ENCODE measurements around the gene STMND1.

STMND1 gene

GRCh38 chr6:17144016-17144415 is 42.2 kb downstream of the STMND1 start:
- Histone ChIP-seq H3K9me3 (ENCODE audit: control insufficient read depth, low read length) (no peaks in the 10 kb centered on the region), H3K4me1 (ENCODE audit: control insufficient read depth, insufficient read depth, low read length) (no peaks in the 10 kb centered on the region), H3K9ac (ENCODE audit: low read length) (no peak overlapping the region), H3K36me3 (ENCODE audit: control insufficient read depth, insufficient read depth, low read length) (no peaks in the 10 kb centered on the region), H3K4me3 (ENCODE audit: low read length) (no peak overlapping the region), H3K27me3 (ENCODE audit: control insufficient read depth, insufficient read depth, low read length) (no peaks in the 10 kb centered on the region)

GRCh38 chr6:17149571-17149970 is 47.7 kb downstream of the STMND1 start:
- H3K36me3 ChIP-seq (ENCODE audit: control insufficient read depth, insufficient read depth, low read length), result no peaks in the 10 kb centered on the region
- H3K4me1 ChIP-seq (ENCODE audit: control insufficient read depth, insufficient read depth, low read length), result no peaks in the 10 kb centered on the region
- no peaks in the 10 kb centered on the region for H3K9me3 ChIP-seq (ENCODE audit: control insufficient read depth, low read length)
- H3K27me3 ChIP-seq (ENCODE audit: control insufficient read depth, insufficient read depth, low read length), result no peaks in the 10 kb centered on the region
- no peak overlapping the region for H3K4me3 ChIP-seq (ENCODE audit: low read length)
- H3K9ac ChIP-seq (ENCODE audit: low read length), result no peak overlapping the region

GRCh38 chr6:17150096-17150495 is 48.2 kb downstream of the STMND1 start:
- Histone ChIP-seq H3K9me3 (ENCODE audit: control insufficient read depth, low read length) (no peaks in the 10 kb centered on the region), H3K4me1 (ENCODE audit: control insufficient read depth, insufficient read depth, low read length) (no peaks in the 10 kb centered on the region), H3K36me3 (ENCODE audit: control insufficient read depth, insufficient read depth, low read length) (no peaks in the 10 kb centered on the region), H3K27me3 (ENCODE audit: control insufficient read depth, insufficient read depth, low read length) (no peaks in the 10 kb centered on the region), H3K4me3 (ENCODE audit: low read length) (no peak overlapping the region), H3K9ac (ENCODE audit: low read length) (no peak overlapping the region)

DNA sequence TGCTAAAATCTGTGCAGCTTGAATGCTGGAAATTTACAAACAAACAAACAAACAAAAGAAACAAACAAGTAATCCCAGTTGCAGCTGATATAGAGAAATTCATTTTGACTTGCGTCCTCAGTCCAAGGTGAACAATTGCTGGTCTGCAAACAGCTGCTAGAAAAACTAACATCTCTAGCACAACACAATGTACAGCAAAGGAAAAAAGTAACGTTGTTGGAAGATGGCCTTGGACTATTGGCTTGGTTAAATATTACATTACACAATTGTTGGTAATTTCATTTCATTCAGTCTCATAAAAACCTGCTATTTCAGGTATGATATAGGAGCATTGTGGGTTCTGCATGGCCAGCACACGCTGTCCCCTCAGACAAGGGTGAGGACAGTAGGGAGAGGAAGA is 50.0 kb downstream of the STMND1 start:
- no peak overlapping the region for H3K9ac ChIP-seq (ENCODE audit: low read length)
- H3K36me3 ChIP-seq (ENCODE audit: control insufficient read depth, insufficient read depth, low read length), result no peaks in the 10 kb centered on the region
- H3K4me1 ChIP-seq (ENCODE audit: control insufficient read depth, insufficient read depth, low read length), result no peaks in the 10 kb centered on the region
- no peaks in the 10 kb centered on the region for H3K27me3 ChIP-seq (ENCODE audit: control insufficient read depth, insufficient read depth, low read length)
- H3K4me3 ChIP-seq (ENCODE audit: low read length), result no peak overlapping the region
- no peaks in the 10 kb centered on the region for H3K9me3 ChIP-seq (ENCODE audit: control insufficient read depth, low read length)

DNA sequence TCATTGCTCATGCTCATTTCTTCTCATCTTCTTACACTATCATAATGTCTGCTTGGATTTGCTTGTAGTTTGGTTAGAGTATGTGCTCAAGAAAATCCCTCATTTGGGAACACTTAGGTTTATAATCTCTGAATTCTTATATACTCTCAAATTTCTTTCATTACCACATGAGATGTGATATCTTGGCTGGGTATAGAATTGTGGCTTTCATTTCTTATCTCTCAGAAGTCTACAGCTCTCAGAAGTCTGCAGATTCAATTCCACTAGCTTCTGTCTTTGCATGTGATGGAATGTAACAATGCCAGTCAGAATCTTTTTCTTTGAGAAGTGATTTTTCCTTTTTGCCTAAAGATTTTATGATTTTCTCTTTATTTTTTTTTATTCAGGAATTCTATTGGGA is 50.9 kb downstream of the STMND1 start:
- Histone ChIP-seq H3K4me1 (ENCODE audit: control insufficient read depth, insufficient read depth, low read length) (no peaks in the 10 kb centered on the region), H3K27me3 (ENCODE audit: control insufficient read depth, insufficient read depth, low read length) (no peaks in the 10 kb centered on the region), H3K4me3 (ENCODE audit: low read length) (no peak overlapping the region), H3K9me3 (ENCODE audit: control insufficient read depth, low read length) (no peaks in the 10 kb centered on the region), H3K9ac (ENCODE audit: low read length) (no peak overlapping the region), H3K36me3 (ENCODE audit: control insufficient read depth, insufficient read depth, low read length) (no peaks in the 10 kb centered on the region)

GRCh38 chr6:17156112-17156921 is 54.5 kb downstream of the STMND1 start:
- H3K27me3 ChIP-seq (ENCODE audit: control insufficient read depth, insufficient read depth, low read length), result no peaks in the 10 kb centered on the region
- H3K9me3 ChIP-seq (ENCODE audit: control insufficient read depth, low read length), result no peaks in the 10 kb centered on the region
- no peaks in the 10 kb centered on the region for H3K4me1 ChIP-seq (ENCODE audit: control insufficient read depth, insufficient read depth, low read length)
- H3K4me3 ChIP-seq (ENCODE audit: low read length), result no peak overlapping the region
- no peaks in the 10 kb centered on the region for H3K36me3 ChIP-seq (ENCODE audit: control insufficient read depth, insufficient read depth, low read length)
- H3K9ac ChIP-seq (ENCODE audit: low read length), result no peak overlapping the region

GRCh38 chr6:17156966-17157365 is 55.1 kb downstream of the STMND1 start:
- no peaks in the 10 kb centered on the region for H3K4me1 ChIP-seq (ENCODE audit: control insufficient read depth, insufficient read depth, low read length)
- H3K27me3 ChIP-seq (ENCODE audit: control insufficient read depth, insufficient read depth, low read length), result no peaks in the 10 kb centered on the region
- H3K36me3 ChIP-seq (ENCODE audit: control insufficient read depth, insufficient read depth, low read length), result no peaks in the 10 kb centered on the region
- no peak overlapping the region for H3K4me3 ChIP-seq (ENCODE audit: low read length)
- no peaks in the 10 kb centered on the region for H3K9me3 ChIP-seq (ENCODE audit: control insufficient read depth, low read length)
- no peak overlapping the region for H3K9ac ChIP-seq (ENCODE audit: low read length)

GRCh38 chr6:17157617-17158016 is 55.8 kb downstream of the STMND1 start:
- Histone ChIP-seq H3K4me1 (ENCODE audit: control insufficient read depth, insufficient read depth, low read length) (no peaks in the 10 kb centered on the region), H3K4me3 (ENCODE audit: low read length) (no peak overlapping the region), H3K9ac (ENCODE audit: low read length) (no peak overlapping the region), H3K9me3 (ENCODE audit: control insufficient read depth, low read length) (no peaks in the 10 kb centered on the region), H3K27me3 (ENCODE audit: control insufficient read depth, insufficient read depth, low read length) (no peaks in the 10 kb centered on the region), H3K36me3 (ENCODE audit: control insufficient read depth, insufficient read depth, low read length) (no peaks in the 10 kb centered on the region)

- no peaks in the 10 kb centered on the region for H3K4me1 ChIP-seq (ENCODE audit: control insufficient read depth, insufficient read depth, low read length)
- no peaks in the 10 kb centered on the region for H3K9me3 ChIP-seq (ENCODE audit: control insufficient read depth, low read length)
- no peak overlapping the region for H3K4me3 ChIP-seq (ENCODE audit: low read length)
- no peaks in the 10 kb centered on the region for H3K36me3 ChIP-seq (ENCODE audit: control insufficient read depth, insufficient read depth, low read length)
- no peaks in the 10 kb centered on the region for H3K27me3 ChIP-seq (ENCODE audit: control insufficient read depth, insufficient read depth, low read length)
- no peak overlapping the region for H3K9ac ChIP-seq (ENCODE audit: low read length)
Observed at GRCh38 chr6:17159240-17159639, 57.4 kb downstream of the STMND1 start.

GRCh38 chr6:17161076-17161475 is 59.2 kb downstream of the STMND1 start:
- no peaks in the 10 kb centered on the region for H3K36me3 ChIP-seq (ENCODE audit: control insufficient read depth, insufficient read depth, low read length)
- no peak overlapping the region for H3K4me3 ChIP-seq (ENCODE audit: low read length)
- H3K9me3 ChIP-seq (ENCODE audit: control insufficient read depth, low read length), result no peaks in the 10 kb centered on the region
- no peak overlapping the region for H3K9ac ChIP-seq (ENCODE audit: low read length)
- H3K27me3 ChIP-seq (ENCODE audit: control insufficient read depth, insufficient read depth, low read length), result no peaks in the 10 kb centered on the region
- no peaks in the 10 kb centered on the region for H3K4me1 ChIP-seq (ENCODE audit: control insufficient read depth, insufficient read depth, low read length)

GRCh38 chr6:17165383-17165782 is 63.5 kb downstream of the STMND1 start:
- Histone ChIP-seq H3K9me3 (ENCODE audit: control insufficient read depth, low read length) (no peaks in the 10 kb centered on the region), H3K9ac (ENCODE audit: low read length) (no peak overlapping the region), H3K4me3 (ENCODE audit: low read length) (no peak overlapping the region), H3K27me3 (ENCODE audit: control insufficient read depth, insufficient read depth, low read length) (no peaks in the 10 kb centered on the region), H3K36me3 (ENCODE audit: control insufficient read depth, insufficient read depth, low read length) (no peaks in the 10 kb centered on the region), H3K4me1 (ENCODE audit: control insufficient read depth, insufficient read depth, low read length) (no peaks in the 10 kb centered on the region)

- H3K4me3 ChIP-seq (ENCODE audit: low read length), result no peak overlapping the region
- no peaks in the 10 kb centered on the region for H3K4me1 ChIP-seq (ENCODE audit: control insufficient read depth, insufficient read depth, low read length)
- H3K27me3 ChIP-seq (ENCODE audit: control insufficient read depth, insufficient read depth, low read length), result no peaks in the 10 kb centered on the region
- no peaks in the 10 kb centered on the region for H3K9me3 ChIP-seq (ENCODE audit: control insufficient read depth, low read length)
- H3K9ac ChIP-seq (ENCODE audit: low read length), result no peak overlapping the region
- no peaks in the 10 kb centered on the region for H3K36me3 ChIP-seq (ENCODE audit: control insufficient read depth, insufficient read depth, low read length)
Observed at GRCh38 chr6:17167327-17167979, 65.6 kb downstream of the STMND1 start.

All from mucosa of stomach (tissue), 1 donor.